HG02885 (cell line): ENCODE results near the gene CILP2.

Experiments
- ATAC-seq: cut with Tn5 transposase; IDR thresholded peaks from one replicate; pipeline ENCODE4 v1.9.1; 2021; ENCODE audit warnings: mild to moderate bottlenecking; ENCODE audit not compliant: unreplicated experiment, poor library complexity

CILP2 gene

GRCh38 chr19:19541616-19542015 is 3.6 kb downstream of the CILP2 start:
- no peak for ATAC-seq

GRCh38 chr19:19542507-19542906 is 4.4 kb downstream of the CILP2 start:
- ATAC-seq = no peak

- no peak for ATAC-seq
These were observed 5.0 kb downstream of the CILP2 start for GRCh38 chr19:19543101-19543500.

GRCh38 chr19:19543640-19544039 is 5.6 kb downstream of the CILP2 start:
- ATAC-seq = no peak

- no peak for ATAC-seq
These were observed 6.3 kb downstream of the CILP2 start for GRCh38 chr19:19544257-19544953.

GRCh38 chr19:19544954-19545591 is 7.0 kb downstream of the CILP2 start:
- no peak for ATAC-seq

GRCh38 chr19:19545707-19546106 is 7.6 kb downstream of the CILP2 start:
- ATAC-seq = no peak

- ATAC-seq = no peak
These were observed 8.7 kb downstream of the CILP2 start for GRCh38 chr19:19546751-19547162.

- ATAC-seq = no peak
These were observed 9.7 kb downstream of the CILP2 start for GRCh38 chr19:19547674-19548336.

GRCh38 chr19:19548915-19549759 is 11.1 kb downstream of the CILP2 start:
- no peak for ATAC-seq

- ATAC-seq = no peak
These were observed 11.9 kb downstream of the CILP2 start for GRCh38 chr19:19549804-19550464.

- ATAC-seq = no peak
These were observed 12.4 kb downstream of the CILP2 start for GRCh38 chr19:19550485-19550929.

- no peak for ATAC-seq
These were observed 13.1 kb downstream of the CILP2 start for GRCh38 chr19:19550972-19551852.

- no peak for ATAC-seq
These were observed 13.8 kb downstream of the CILP2 start for GRCh38 chr19:19551853-19552192.

- ATAC-seq = no peak
These were observed 14.7 kb downstream of the CILP2 start for GRCh38 chr19:19552798-19553197.

GRCh38 chr19:19553670-19554069 is 15.6 kb downstream of the CILP2 start:
- no peak for ATAC-seq

- no peak for ATAC-seq
These were observed 16.3 kb downstream of the CILP2 start for GRCh38 chr19:19554074-19555023.

- no peak for ATAC-seq
These were observed 20.0 kb downstream of the CILP2 start for GRCh38 chr19:19558055-19558454.
